ENCODE measurements around the gene DNAJC11.
"Not testable (repeated sequence)": the region's sequence is repeated elsewhere in the genome, so short reads cannot be mapped to it uniquely, and the experiment has no call there.

DNAJC11 gene

DNA sequence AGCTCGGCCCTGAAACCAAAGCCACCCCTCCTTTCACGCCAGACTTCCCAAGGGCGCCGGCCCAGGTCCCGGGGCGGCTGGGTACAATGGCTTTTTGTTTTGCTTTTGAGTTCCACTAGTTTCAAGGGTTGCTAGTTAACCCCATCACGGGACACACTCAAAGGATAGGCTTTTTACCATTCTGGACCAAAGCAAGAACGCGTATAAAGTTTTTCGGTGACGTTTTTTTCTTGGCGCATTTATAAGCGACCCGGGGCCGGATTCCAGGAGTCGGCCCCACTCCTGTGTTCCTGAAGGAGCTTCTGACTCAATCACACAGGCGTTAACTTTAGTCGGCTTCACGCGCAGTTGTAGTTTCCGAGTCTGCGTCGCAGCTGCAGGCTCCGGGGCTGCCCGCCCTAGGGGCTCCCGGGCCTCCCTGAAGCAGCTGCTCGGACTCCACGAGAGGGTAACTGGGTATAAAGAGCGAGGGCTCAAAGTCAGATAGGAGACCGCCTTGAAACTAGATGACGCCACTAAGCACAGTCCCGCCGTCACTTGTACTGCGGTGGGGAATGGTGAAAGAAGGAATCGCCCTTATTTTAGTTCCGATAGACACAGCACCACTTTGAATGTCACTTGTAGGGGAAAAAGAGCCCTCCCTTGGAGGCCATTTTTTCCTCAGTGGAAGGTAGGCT is 98.2 kb downstream of the DNAJC11 start:
- TF ChIP-seq, protein P1, sequence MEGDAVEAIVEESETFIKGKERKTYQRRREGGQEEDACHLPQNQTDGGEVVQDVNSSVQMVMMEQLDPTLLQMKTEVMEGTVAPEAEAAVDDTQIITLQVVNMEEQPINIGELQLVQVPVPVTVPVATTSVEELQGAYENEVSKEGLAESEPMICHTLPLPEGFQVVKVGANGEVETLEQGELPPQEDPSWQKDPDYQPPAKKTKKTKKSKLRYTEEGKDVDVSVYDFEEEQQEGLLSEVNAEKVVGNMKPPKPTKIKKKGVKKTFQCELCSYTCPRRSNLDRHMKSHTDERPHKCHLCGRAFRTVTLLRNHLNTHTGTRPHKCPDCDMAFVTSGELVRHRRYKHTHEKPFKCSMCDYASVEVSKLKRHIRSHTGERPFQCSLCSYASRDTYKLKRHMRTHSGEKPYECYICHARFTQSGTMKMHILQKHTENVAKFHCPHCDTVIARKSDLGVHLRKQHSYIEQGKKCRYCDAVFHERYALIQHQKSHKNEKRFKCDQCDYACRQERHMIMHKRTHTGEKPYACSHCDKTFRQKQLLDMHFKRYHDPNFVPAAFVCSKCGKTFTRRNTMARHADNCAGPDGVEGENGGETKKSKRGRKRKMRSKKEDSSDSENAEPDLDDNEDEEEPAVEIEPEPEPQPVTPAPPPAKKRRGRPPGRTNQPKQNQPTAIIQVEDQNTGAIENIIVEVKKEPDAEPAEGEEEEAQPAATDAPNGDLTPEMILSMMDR (conservative IDR thresholded peaks at IDR 0.05; ENCODE audit: low read depth, low read length): no peak
- peak overlapping the region; percentile 97 for H3K4me3 ChIP-seq (ENCODE audit: low read depth, low read length)
- peak; percentile 87 for DNase-seq (ENCODE audit: low read depth)

DNA sequence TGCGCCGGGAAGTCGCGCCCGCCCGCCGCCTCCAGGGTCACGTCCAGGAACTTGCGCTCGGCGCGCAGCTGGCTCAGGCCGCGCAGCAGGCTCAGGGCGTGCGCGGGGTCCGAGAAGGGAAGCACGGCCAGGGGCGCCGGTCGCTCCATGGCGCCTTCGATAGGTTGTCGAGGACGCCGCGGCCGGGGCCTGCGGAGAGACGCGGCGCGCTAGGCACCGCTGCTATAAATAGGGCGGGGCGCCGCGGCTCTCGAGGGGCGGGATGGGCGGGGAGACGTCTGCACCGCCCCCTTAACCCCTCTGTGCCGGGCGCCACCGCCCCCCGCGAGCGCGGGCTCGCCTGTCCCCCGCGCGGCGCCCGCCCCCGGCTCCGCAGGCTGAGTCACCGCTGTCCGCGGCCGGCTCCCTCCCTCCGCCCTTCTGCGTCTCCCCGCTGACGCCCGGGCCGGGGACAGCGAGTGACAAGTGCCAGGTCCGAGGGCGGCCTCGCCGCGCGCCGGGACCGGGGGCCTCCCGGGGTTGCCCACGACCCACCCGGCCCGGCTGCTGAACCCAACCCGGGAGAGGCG is 98.9 kb downstream of the DNAJC11 start, which contains the start of gene KLHL21:
TSS of gene KLHL21 (minus strand) at position 201 of the 569 bp plus-strand sequence. CDS start at position 149, 52 bp downstream.
- peak within 1 kb of the TSS; percentile 97 for H3K4me3 ChIP-seq (ENCODE audit: low read depth, low read length)
- TF ChIP-seq, protein P1 (conservative IDR thresholded peaks at IDR 0.05; ENCODE audit: low read depth, low read length): no peak
- DNase-seq (ENCODE audit: low read depth): peak; percentile 91

DNA sequence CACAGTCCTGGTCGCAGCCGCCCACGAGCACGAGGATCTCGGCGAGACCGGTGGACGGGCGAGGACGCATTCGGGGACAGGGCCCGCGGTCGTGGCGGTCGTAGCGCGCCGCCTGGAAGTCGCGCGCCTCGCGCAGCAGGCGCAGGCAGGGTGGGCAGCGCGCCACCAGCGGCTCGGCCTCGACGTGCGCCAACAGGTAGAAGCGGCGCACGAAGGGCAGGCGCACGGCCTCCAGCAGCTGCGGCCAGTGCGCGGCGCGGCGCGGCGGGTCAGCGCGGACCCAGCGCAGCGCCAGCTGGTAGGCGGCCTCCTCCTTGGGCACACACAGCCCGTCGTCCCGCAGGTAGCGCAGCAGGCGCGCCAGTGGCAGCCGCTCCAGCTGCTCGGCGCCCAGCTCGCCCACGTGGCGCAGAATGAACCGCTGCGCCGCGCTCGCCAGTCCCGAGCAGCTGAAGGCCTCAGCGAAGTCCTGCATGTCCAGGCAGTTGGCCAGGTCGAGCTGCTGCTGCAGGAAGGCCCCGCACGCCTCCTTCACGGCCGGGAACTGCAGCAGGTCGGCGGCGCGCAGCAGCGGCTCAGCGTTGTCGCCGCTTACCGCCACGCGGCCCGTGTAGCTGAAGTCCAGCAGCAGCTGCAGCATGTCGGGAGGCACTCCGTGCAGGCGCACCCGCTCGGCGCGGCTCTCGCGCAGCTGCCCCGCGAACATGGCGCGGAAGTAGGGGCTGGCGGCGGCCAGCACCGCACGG is 99.5 kb downstream of the DNAJC11 start:
- H3K4me3 ChIP-seq (ENCODE audit: low read depth, low read length): peak overlapping the region; percentile 97
- DNase-seq (ENCODE audit: low read depth): peak; percentile 68
- TF ChIP-seq, protein P1 (conservative IDR thresholded peaks at IDR 0.05; ENCODE audit: low read depth, low read length): no peak

DNA sequence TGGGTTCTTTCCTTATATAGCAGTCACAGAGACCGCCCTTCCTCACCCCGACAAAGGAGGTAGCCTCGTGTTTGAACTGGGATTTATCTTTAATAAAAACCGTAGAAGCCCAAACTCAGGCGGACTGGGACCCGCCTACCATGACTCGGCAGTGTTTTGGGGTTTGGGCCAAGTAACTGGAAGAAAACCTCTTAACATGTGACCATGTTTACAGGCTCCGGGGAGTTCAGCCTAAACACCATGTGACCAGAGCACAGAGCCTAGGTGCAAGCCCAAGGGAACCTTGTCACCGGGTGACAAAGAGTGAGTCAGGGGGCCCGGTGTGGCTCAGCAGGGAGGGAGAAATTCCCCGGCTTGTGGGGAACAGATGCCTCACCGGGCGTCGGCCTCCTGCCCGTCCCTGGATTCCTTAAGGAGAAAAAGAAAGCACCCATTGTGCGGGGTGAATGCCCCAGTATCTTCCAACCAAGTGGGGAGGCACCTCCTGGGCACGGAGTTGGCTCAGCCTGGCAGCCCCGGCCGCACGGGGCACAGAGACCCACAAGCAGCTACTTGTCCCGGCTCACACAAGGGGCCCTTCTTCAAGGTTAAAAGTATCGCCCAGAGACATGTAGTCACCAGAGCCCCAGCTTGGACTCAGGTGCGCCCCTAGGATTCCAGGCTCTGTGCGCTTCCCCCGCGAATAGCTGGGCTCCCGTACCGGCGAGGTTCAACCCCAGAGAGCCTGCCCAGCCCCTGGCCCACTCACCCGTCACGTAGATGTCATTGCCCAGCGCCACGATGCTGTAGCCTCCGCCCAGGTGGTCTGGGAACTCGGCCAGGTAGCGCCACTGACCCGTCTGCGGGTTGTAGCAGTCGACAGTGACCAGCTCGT is 100.3 kb downstream of the DNAJC11 start:
- peak; percentile 95 for DNase-seq (ENCODE audit: low read depth)
- TF ChIP-seq, protein P1 (conservative IDR thresholded peaks at IDR 0.05; ENCODE audit: low read depth, low read length): peak; percentile 20
- H3K4me3 ChIP-seq (ENCODE audit: low read depth, low read length): peak overlapping the region; percentile 97

DNA sequence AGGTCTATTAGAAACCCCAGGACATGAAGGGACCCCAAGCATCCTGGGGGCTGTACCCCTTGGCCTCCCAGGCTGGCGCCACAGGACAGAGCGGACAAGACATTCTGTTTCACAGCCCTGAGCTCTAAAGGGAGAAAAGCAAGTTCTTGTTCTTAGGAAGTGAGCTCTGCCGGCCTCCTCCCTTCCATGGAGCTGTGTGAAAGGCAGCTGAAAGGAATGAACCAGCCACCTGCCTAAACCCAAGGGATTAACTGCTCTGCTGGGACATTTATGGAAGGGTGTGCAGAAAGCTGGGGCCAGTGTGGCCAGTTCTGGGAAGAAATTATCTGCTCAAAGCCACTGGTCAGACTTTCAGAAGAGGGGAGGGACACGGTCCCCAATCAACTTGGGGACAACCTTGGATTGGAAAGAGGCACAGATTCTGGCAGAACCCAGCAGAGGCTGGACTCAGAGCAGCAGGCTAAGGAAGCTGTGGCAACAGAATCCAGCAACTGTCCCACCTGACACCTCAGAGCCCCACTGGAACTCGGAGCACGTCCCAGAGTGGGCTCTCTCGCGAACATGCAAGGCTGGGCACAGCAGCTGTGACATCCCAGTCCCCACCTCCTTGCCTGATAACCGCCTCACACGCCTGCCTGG is 101.1 kb downstream of the DNAJC11 start:
- TF ChIP-seq, protein P1 (conservative IDR thresholded peaks at IDR 0.05; ENCODE audit: low read depth, low read length): no peak
- DNase-seq (ENCODE audit: low read depth): peak; percentile 43

DNA sequence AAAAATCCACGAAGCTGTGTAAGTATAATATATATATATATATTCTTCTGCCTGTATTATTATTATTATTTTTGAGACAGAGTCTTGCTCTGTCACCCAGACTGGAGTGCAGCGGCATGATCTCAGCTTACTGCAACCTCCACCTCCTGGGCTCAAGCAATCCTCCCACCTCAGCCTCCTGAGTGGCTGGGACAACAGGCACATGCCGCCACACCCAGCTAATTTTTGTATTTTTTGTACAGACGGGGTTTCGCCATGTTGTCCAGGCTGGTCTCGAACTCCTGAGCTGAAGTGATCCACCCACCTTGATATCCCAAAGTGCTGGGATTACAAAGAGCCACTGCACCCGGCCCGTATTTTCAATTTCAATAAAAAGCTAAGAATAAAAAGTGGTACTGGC is 101.6 kb downstream of the DNAJC11 start:
- DNase-seq (ENCODE audit: low read depth): not testable (repeated sequence)
- peak overlapping the region; percentile 97 for H3K4me3 ChIP-seq (ENCODE audit: low read depth, low read length)

More for the DNA sequence above, 101.1 kb downstream of the DNAJC11 start:
- H3K4me3 ChIP-seq (ENCODE audit: low read depth, low read length): peak overlapping the region; percentile 97
